ENCODE measurements around the gene UFD1.

UFD1 gene

GRCh38 chr22:19522881-19523239, 43.9 kb upstream of the UFD1 start:
- Histone ChIP-seq H3K4me3 (ENCODE audit: low read length) (peak overlapping the region; percentile 58), H3K27me3 (ENCODE audit: insufficient read depth, low read length) (peaks cover 57% of the 10 kb centered on the region), H3K36me3 (ENCODE audit: insufficient read depth, low read length) (peaks cover 2% of the 10 kb centered on the region; the same call in 1 of the 2 replicates), H3K27ac (ENCODE audit: low read depth, low read length) (no peak overlapping the region), H3K9me3 (ENCODE audit: insufficient read depth, low read depth, low read length) (no peaks in the 10 kb centered on the region), H3K4me1 (ENCODE audit: insufficient read depth, low read length) (0 out of 2 replicates have a peak, but pooled peaks cover 4% of the 10 kb centered on the region), H3K9ac (ENCODE audit: low read depth, low read length) (0 out of 2 replicates have a peak overlapping the region, but pooled peaks have one; percentile 33)
- WGBS, result 32% methylated on average over 9 of the region's 9 CpGs

GRCh38 chr22:19522190-19522880, 43.3 kb upstream of the UFD1 start:
- peaks cover 6% of the 10 kb centered on the region; the same call in 1 of the 2 replicates for H3K36me3 ChIP-seq (ENCODE audit: insufficient read depth, low read length)
- H3K4me3 ChIP-seq (ENCODE audit: low read length), result no peak overlapping the region
- peaks cover 57% of the 10 kb centered on the region for H3K27me3 ChIP-seq (ENCODE audit: insufficient read depth, low read length)
- H3K4me1 ChIP-seq (ENCODE audit: insufficient read depth, low read length), result 0 out of 2 replicates have a peak, but pooled peaks cover 4% of the 10 kb centered on the region
- no peaks in the 10 kb centered on the region for H3K9me3 ChIP-seq (ENCODE audit: insufficient read depth, low read depth, low read length)
- H3K27ac ChIP-seq (ENCODE audit: low read depth, low read length), result no peak overlapping the region
- no peak overlapping the region for H3K9ac ChIP-seq (ENCODE audit: low read depth, low read length)
- 74% methylated on average over 16 of the region's 16 CpGs for WGBS

- H3K36me3 ChIP-seq (ENCODE audit: insufficient read depth, low read length), result peaks cover 15% of the 10 kb centered on the region
Observed at GRCh38 chr22:19520566-19521305, 41.7 kb upstream of the UFD1 start.

GRCh38 chr22:19520007-19520406, 41.0 kb upstream of the UFD1 start:
- Histone ChIP-seq H3K4me1 (ENCODE audit: insufficient read depth, low read length) (0 out of 2 replicates have a peak, but pooled peaks cover 4% of the 10 kb centered on the region), H3K27me3 (ENCODE audit: insufficient read depth, low read length) (peaks cover 37% of the 10 kb centered on the region), H3K9ac (ENCODE audit: low read depth, low read length) (no peak overlapping the region), H3K36me3 (ENCODE audit: insufficient read depth, low read length) (peaks cover 22% of the 10 kb centered on the region), H3K27ac (ENCODE audit: low read depth, low read length) (no peak overlapping the region), H3K9me3 (ENCODE audit: insufficient read depth, low read depth, low read length) (no peaks in the 10 kb centered on the region), H3K4me3 (ENCODE audit: low read length) (no peak overlapping the region)
- 92% methylated on average over 6 of the region's 6 CpGs for WGBS

More at GRCh38 chr22:19520566-19521305, 41.7 kb upstream of the UFD1 start:
- H3K4me1 ChIP-seq (ENCODE audit: insufficient read depth, low read length), result 0 out of 2 replicates have a peak, but pooled peaks cover 4% of the 10 kb centered on the region
- H3K27me3 ChIP-seq (ENCODE audit: insufficient read depth, low read length), result peaks cover 44% of the 10 kb centered on the region
- H3K9me3 ChIP-seq (ENCODE audit: insufficient read depth, low read depth, low read length), result no peaks in the 10 kb centered on the region
- H3K27ac ChIP-seq (ENCODE audit: low read depth, low read length), result no peak overlapping the region
- H3K4me3 ChIP-seq (ENCODE audit: low read length), result no peak overlapping the region
- WGBS, result 95% methylated on average over 10 of the region's 10 CpGs
- H3K9ac ChIP-seq (ENCODE audit: low read depth, low read length), result no peak overlapping the region

- WGBS, result 96% methylated on average over 17 of the region's 17 CpGs
- H3K9ac ChIP-seq (ENCODE audit: low read depth, low read length), result no peak overlapping the region
- H3K4me1 ChIP-seq (ENCODE audit: insufficient read depth, low read length), result 0 out of 2 replicates have a peak, but pooled peaks cover 4% of the 10 kb centered on the region
- H3K36me3 ChIP-seq (ENCODE audit: insufficient read depth, low read length), result peaks cover 29% of the 10 kb centered on the region
- H3K9me3 ChIP-seq (ENCODE audit: insufficient read depth, low read depth, low read length), result no peaks in the 10 kb centered on the region
- no peak overlapping the region for H3K27ac ChIP-seq (ENCODE audit: low read depth, low read length)
- H3K4me3 ChIP-seq (ENCODE audit: low read length), result no peak overlapping the region
- H3K27me3 ChIP-seq (ENCODE audit: insufficient read depth, low read length), result peaks cover 29% of the 10 kb centered on the region
Observed at GRCh38 chr22:19519041-19519926, 40.3 kb upstream of the UFD1 start.

- Histone ChIP-seq H3K27me3 (ENCODE audit: insufficient read depth, low read length) (peaks cover 23% of the 10 kb centered on the region), H3K4me3 (ENCODE audit: low read length) (no peak overlapping the region), H3K9me3 (ENCODE audit: insufficient read depth, low read depth, low read length) (no peaks in the 10 kb centered on the region), H3K27ac (ENCODE audit: low read depth, low read length) (no peak overlapping the region), H3K9ac (ENCODE audit: low read depth, low read length) (no peak overlapping the region), H3K36me3 (ENCODE audit: insufficient read depth, low read length) (peaks cover 36% of the 10 kb centered on the region), H3K4me1 (ENCODE audit: insufficient read depth, low read length) (0 out of 2 replicates have a peak, but pooled peaks cover 4% of the 10 kb centered on the region)
- 92% methylated on average over 10 of the region's 10 CpGs for WGBS
Observed at GRCh38 chr22:19518635-19519034, 39.6 kb upstream of the UFD1 start.

- H3K9ac ChIP-seq (ENCODE audit: low read depth, low read length), result no peak overlapping the region
- peaks cover 17% of the 10 kb centered on the region for H3K27me3 ChIP-seq (ENCODE audit: insufficient read depth, low read length)
- WGBS, result 92% methylated on average over 12 of the region's 12 CpGs
- H3K27ac ChIP-seq (ENCODE audit: low read depth, low read length), result no peak overlapping the region
- H3K9me3 ChIP-seq (ENCODE audit: insufficient read depth, low read depth, low read length), result no peaks in the 10 kb centered on the region
- no peak overlapping the region for H3K4me3 ChIP-seq (ENCODE audit: low read length)
- H3K4me1 ChIP-seq (ENCODE audit: insufficient read depth, low read length), result 0 out of 2 replicates have a peak, but pooled peaks cover 4% of the 10 kb centered on the region
- H3K36me3 ChIP-seq (ENCODE audit: insufficient read depth, low read length), result peaks cover 42% of the 10 kb centered on the region
Observed at GRCh38 chr22:19517919-19518611, 39.1 kb upstream of the UFD1 start.

- no peak overlapping the region for H3K4me3 ChIP-seq (ENCODE audit: low read length)
- no peaks in the 10 kb centered on the region for H3K4me1 ChIP-seq (ENCODE audit: insufficient read depth, low read length)
- H3K27me3 ChIP-seq (ENCODE audit: insufficient read depth, low read length), result peaks cover 8% of the 10 kb centered on the region
- peaks cover 51% of the 10 kb centered on the region for H3K36me3 ChIP-seq (ENCODE audit: insufficient read depth, low read length)
- WGBS, result 98% methylated on average over 10 of the region's 10 CpGs
- no peaks in the 10 kb centered on the region for H3K9me3 ChIP-seq (ENCODE audit: insufficient read depth, low read depth, low read length)
- H3K27ac ChIP-seq (ENCODE audit: low read depth, low read length), result no peak overlapping the region
- H3K9ac ChIP-seq (ENCODE audit: low read depth, low read length), result no peak overlapping the region
Observed at GRCh38 chr22:19517171-19517500, 38.1 kb upstream of the UFD1 start.

- H3K36me3 ChIP-seq (ENCODE audit: insufficient read depth, low read length), result peaks cover 55% of the 10 kb centered on the region
- 92% methylated on average over 19 of the region's 19 CpGs for WGBS
Observed at GRCh38 chr22:19516378-19517170, 37.6 kb upstream of the UFD1 start.

More at GRCh38 chr22:19516378-19517170, 37.6 kb upstream of the UFD1 start:
- Histone ChIP-seq H3K27me3 (ENCODE audit: insufficient read depth, low read length) (peaks cover 2% of the 10 kb centered on the region; the same call in 1 of the 2 replicates), H3K4me3 (ENCODE audit: low read length) (no peak overlapping the region), H3K27ac (ENCODE audit: low read depth, low read length) (no peak overlapping the region), H3K4me1 (ENCODE audit: insufficient read depth, low read length) (no peaks in the 10 kb centered on the region), H3K9ac (ENCODE audit: low read depth, low read length) (no peak overlapping the region), H3K9me3 (ENCODE audit: insufficient read depth, low read depth, low read length) (no peaks in the 10 kb centered on the region)

Measured in HUES64 (cell line).